ENCODE results near the gene PPHLN1.

The PPHLN1 gene

GRCh38 chr12:42356344-42356743 lies 30.4 kb downstream of the PPHLN1 start:
- H3K4me1 ChIP-seq (ENCODE audit: control insufficient read depth in 2 of 2, insufficient read depth in 1 of 2, low read depth in 1 of 2, low read length in 2 of 2), result no peaks in the 10 kb centered on the region
- H3K79me1 ChIP-seq (ENCODE audit: low read depth, low read length), result no peaks in the 10 kb centered on the region
- no peak overlapping the region for H3K9ac ChIP-seq (ENCODE audit: low read depth, low read length, poor library complexity)
- H3K14ac ChIP-seq (ENCODE audit: low read length), result no peak overlapping the region
- H4K8ac ChIP-seq (ENCODE audit: low read depth, low read length), result no peak overlapping the region
- no peak overlapping the region for H3K4me3 ChIP-seq (ENCODE audit: low read length in 2 of 2)
- H2AK5ac ChIP-seq (ENCODE audit: low read depth, low read length), result no peak overlapping the region
- DNase-seq (ENCODE audit: low spot score), result no peak
- no peak overlapping the region for H3K4ac ChIP-seq (ENCODE audit: low read length)
- H2BK12ac ChIP-seq (ENCODE audit: low read length), result no peak overlapping the region
- no peaks in the 10 kb centered on the region for H3K27me3 ChIP-seq (ENCODE audit: control insufficient read depth in 3 of 3, insufficient read depth in 3 of 3, low read depth in 1 of 3, low read length in 3 of 3)
- H2BK15ac ChIP-seq (ENCODE audit: low read length), result no peak overlapping the region
- WGBS, 2 donors (ENCODE audit: extremely low coverage in 2 of 2, insufficient read length in 2 of 2, insufficient replicate concordance in 1 of 2), result no CpG with 5 or more reads among the region's 2 CpGs
- H2AFZ ChIP-seq (ENCODE audit: low read length), result no peak overlapping the region
- no peak overlapping the region for H4K91ac ChIP-seq (ENCODE audit: low read depth, low read length, poor library complexity)
- H3K27ac ChIP-seq (replicated peaks; ENCODE audit: low read length), result no peak overlapping the region
- H2BK120ac ChIP-seq (ENCODE audit: low read depth, low read length), result no peak overlapping the region
- no peak overlapping the region for H3K18ac ChIP-seq (ENCODE audit: low read length)
- H3K4me2 ChIP-seq (ENCODE audit: insufficient read depth, low read length, poor library complexity, severe bottlenecking), result no peak overlapping the region
- H2BK5ac ChIP-seq (ENCODE audit: low read length), result no peak overlapping the region
- H3K23ac ChIP-seq (ENCODE audit: low read depth, low read length, poor library complexity), result no peak overlapping the region
- peaks cover 3 to 88% of the 10 kb centered on the region in 2 donors for H3K36me3 ChIP-seq (replicated peaks in 1 of 2; ENCODE audit: control insufficient read depth in 2 of 2, insufficient read depth in 2 of 2, low read length in 2 of 2)
- H3K9me3 ChIP-seq (replicated peaks in 1 of 2; ENCODE audit: control insufficient read depth in 2 of 2, insufficient read depth in 1 of 2, low read depth in 1 of 2, low read length in 2 of 2), result peaks cover 0 to 6% of the 10 kb centered on the region in 2 donors

- no peak overlapping the region for H2BK15ac ChIP-seq (ENCODE audit: low read length)
- H2BK12ac ChIP-seq (ENCODE audit: low read length), result no peak overlapping the region
- H3K14ac ChIP-seq (ENCODE audit: low read length), result no peak overlapping the region
- H3K9me3 ChIP-seq (replicated peaks in 1 of 2; ENCODE audit: control insufficient read depth in 2 of 2, insufficient read depth in 1 of 2, low read depth in 1 of 2, low read length in 2 of 2), result no peaks in the 10 kb centered on the region
- peaks cover 2% of the 10 kb centered on the region for H3K79me1 ChIP-seq (ENCODE audit: low read depth, low read length)
- no peak overlapping the region for H3K4me3 ChIP-seq (ENCODE audit: low read length in 2 of 2)
- no peaks in the 10 kb centered on the region for H3K4me1 ChIP-seq (ENCODE audit: control insufficient read depth in 2 of 2, insufficient read depth in 1 of 2, low read depth in 1 of 2, low read length in 2 of 2)
- H3K27ac ChIP-seq (replicated peaks; ENCODE audit: low read length), result no peak overlapping the region
- H3K9ac ChIP-seq (ENCODE audit: low read depth, low read length, poor library complexity), result no peak overlapping the region
- H4K8ac ChIP-seq (ENCODE audit: low read depth, low read length), result no peak overlapping the region
- no peak overlapping the region for H2AFZ ChIP-seq (ENCODE audit: low read length)
- H3K4ac ChIP-seq (ENCODE audit: low read length), result no peak overlapping the region
- WGBS, 2 donors (ENCODE audit: extremely low coverage in 2 of 2, insufficient read length in 2 of 2, insufficient replicate concordance in 1 of 2), result no CpG with 5 or more reads among the region's 6 CpGs
- peaks cover 4 to 62% of the 10 kb centered on the region in 2 donors for H3K36me3 ChIP-seq (replicated peaks in 1 of 2; ENCODE audit: control insufficient read depth in 2 of 2, insufficient read depth in 2 of 2, low read length in 2 of 2)
- H4K91ac ChIP-seq (ENCODE audit: low read depth, low read length, poor library complexity), result no peak overlapping the region
- no peak overlapping the region for H2BK120ac ChIP-seq (ENCODE audit: low read depth, low read length)
- no peak overlapping the region for H2BK5ac ChIP-seq (ENCODE audit: low read length)
- no peak overlapping the region for H3K18ac ChIP-seq (ENCODE audit: low read length)
- H2AK5ac ChIP-seq (ENCODE audit: low read depth, low read length), result no peak overlapping the region
- DNase-seq (ENCODE audit: low spot score), result no peak
- H3K23ac ChIP-seq (ENCODE audit: low read depth, low read length, poor library complexity), result no peak overlapping the region
- no peaks in the 10 kb centered on the region for H3K27me3 ChIP-seq (ENCODE audit: control insufficient read depth in 3 of 3, insufficient read depth in 3 of 3, low read depth in 1 of 3, low read length in 3 of 3)
- H3K4me2 ChIP-seq (ENCODE audit: insufficient read depth, low read length, poor library complexity, severe bottlenecking), result no peak overlapping the region
Measured at GRCh38 chr12:42360747-42361403, 34.9 kb downstream of the PPHLN1 start.

- H2BK15ac ChIP-seq (ENCODE audit: low read length), result no peak overlapping the region
- no peak overlapping the region for H3K4me3 ChIP-seq (ENCODE audit: low read length in 2 of 2)
- no peaks in the 10 kb centered on the region for H3K4me1 ChIP-seq (ENCODE audit: control insufficient read depth in 2 of 2, insufficient read depth in 1 of 2, low read depth in 1 of 2, low read length in 2 of 2)
- no peaks in the 10 kb centered on the region for H3K27me3 ChIP-seq (ENCODE audit: control insufficient read depth in 3 of 3, insufficient read depth in 3 of 3, low read depth in 1 of 3, low read length in 3 of 3)
- no peak overlapping the region for H4K8ac ChIP-seq (ENCODE audit: low read depth, low read length)
- no peak overlapping the region for H3K27ac ChIP-seq (replicated peaks; ENCODE audit: low read length)
- H4K91ac ChIP-seq (ENCODE audit: low read depth, low read length, poor library complexity), result no peak overlapping the region
- no peak overlapping the region for H3K4me2 ChIP-seq (ENCODE audit: insufficient read depth, low read length, poor library complexity, severe bottlenecking)
- H3K79me1 ChIP-seq (ENCODE audit: low read depth, low read length), result peaks cover 2% of the 10 kb centered on the region
- H2BK12ac ChIP-seq (ENCODE audit: low read length), result no peak overlapping the region
- H2AK5ac ChIP-seq (ENCODE audit: low read depth, low read length), result no peak overlapping the region
- no peak overlapping the region for H3K4ac ChIP-seq (ENCODE audit: low read length)
- H3K9me3 ChIP-seq (replicated peaks in 1 of 2; ENCODE audit: control insufficient read depth in 2 of 2, insufficient read depth in 1 of 2, low read depth in 1 of 2, low read length in 2 of 2), result no peaks in the 10 kb centered on the region
- no peak overlapping the region for H3K23ac ChIP-seq (ENCODE audit: low read depth, low read length, poor library complexity)
- WGBS, 2 donors (ENCODE audit: extremely low coverage in 2 of 2, insufficient read length in 2 of 2, insufficient replicate concordance in 1 of 2), result no CpG with 5 or more reads among the region's 4 CpGs
- no peak overlapping the region for H3K9ac ChIP-seq (ENCODE audit: low read depth, low read length, poor library complexity)
- no peak overlapping the region for H3K18ac ChIP-seq (ENCODE audit: low read length)
- H2BK5ac ChIP-seq (ENCODE audit: low read length), result no peak overlapping the region
- H3K14ac ChIP-seq (ENCODE audit: low read length), result no peak overlapping the region
- peaks cover 1 to 49% of the 10 kb centered on the region in 2 donors for H3K36me3 ChIP-seq (replicated peaks in 1 of 2; ENCODE audit: control insufficient read depth in 2 of 2, insufficient read depth in 2 of 2, low read length in 2 of 2)
- H2BK120ac ChIP-seq (ENCODE audit: low read depth, low read length), result no peak overlapping the region
- no peak overlapping the region for H2AFZ ChIP-seq (ENCODE audit: low read length)
- DNase-seq (ENCODE audit: low spot score), result no peak
Measured at GRCh38 chr12:42361909-42362646, 36.1 kb downstream of the PPHLN1 start.

- Histone ChIP-seq H3K4me2 (ENCODE audit: insufficient read depth, low read length, poor library complexity, severe bottlenecking) (no peak overlapping the region), H3K23ac (ENCODE audit: low read depth, low read length, poor library complexity) (no peak overlapping the region), H2AFZ (ENCODE audit: low read length) (no peak overlapping the region), H2BK5ac (ENCODE audit: low read length) (no peak overlapping the region), H3K36me3 (replicated peaks in 1 of 2; ENCODE audit: control insufficient read depth in 2 of 2, insufficient read depth in 2 of 2, low read length in 2 of 2) (peaks cover 1 to 44% of the 10 kb centered on the region in 2 donors), H3K79me1 (ENCODE audit: low read depth, low read length) (peaks cover 2% of the 10 kb centered on the region), H2BK120ac (ENCODE audit: low read depth, low read length) (no peak overlapping the region), H3K9me3 (replicated peaks in 1 of 2; ENCODE audit: control insufficient read depth in 2 of 2, insufficient read depth in 1 of 2, low read depth in 1 of 2, low read length in 2 of 2) (no peaks in the 10 kb centered on the region), H2BK12ac (ENCODE audit: low read length) (no peak overlapping the region), H2BK15ac (ENCODE audit: low read length) (no peak overlapping the region), H3K4me1 (ENCODE audit: control insufficient read depth in 2 of 2, insufficient read depth in 1 of 2, low read depth in 1 of 2, low read length in 2 of 2) (no peaks in the 10 kb centered on the region), H3K4me3 (ENCODE audit: low read length in 2 of 2) (no peak overlapping the region), H3K9ac (ENCODE audit: low read depth, low read length, poor library complexity) (no peak overlapping the region), H3K27me3 (ENCODE audit: control insufficient read depth in 3 of 3, insufficient read depth in 3 of 3, low read depth in 1 of 3, low read length in 3 of 3) (no peaks in the 10 kb centered on the region), H3K4ac (ENCODE audit: low read length) (no peak overlapping the region), H3K14ac (ENCODE audit: low read length) (no peak overlapping the region), H3K18ac (ENCODE audit: low read length) (no peak overlapping the region), H3K27ac (replicated peaks; ENCODE audit: low read length) (no peak overlapping the region), H4K8ac (ENCODE audit: low read depth, low read length) (no peak overlapping the region), H4K91ac (ENCODE audit: low read depth, low read length, poor library complexity) (no peak overlapping the region), H2AK5ac (ENCODE audit: low read depth, low read length) (no peak overlapping the region)
- DNase-seq (ENCODE audit: low spot score), result no peak
Measured at GRCh38 chr12:42362647-42363260, 36.8 kb downstream of the PPHLN1 start.

All from neuronal stem cell (in vitro differentiated cells).